ENCODE data around the gene GK2. TPM values are rescaled to one million over a fixed set of nuclear protein-coding genes. Genes with fewer than 3 reads are reported as not detected.

Gene GK2
- polyA plus RNA-seq, 1 of the 3 experiments (the other 2 are of a cell fraction), result not detected

GRCh38 chr4:79445371-79445781, 37.3 kb upstream of the GK2 start:
- TF ChIP-seq USF2 (IDR thresholded peaks at IDR 0.05; ENCODE audit: borderline replicate concordance, low read depth, low read length), result no peak
- TF ChIP-seq CTCF (IDR thresholded peaks at IDR 0.05), result no peak
- no peak for TF ChIP-seq POLR2AphosphoS5 (IDR thresholded peaks at IDR 0.05; ENCODE audit: low read depth, low read length)
- TF ChIP-seq FOXJ3 (CRISPR knock-in tag; IDR thresholded peaks at IDR 0.05), result no peak
- no peak for TF ChIP-seq MEF2A (IDR thresholded peaks at IDR 0.05; ENCODE audit: borderline replicate concordance, low read depth)
- no peak for TF ChIP-seq MAX (IDR thresholded peaks at IDR 0.05; ENCODE audit: low read depth)
- TF ChIP-seq FOXM1 (IDR thresholded peaks at IDR 0.05; ENCODE audit: low read depth), result no peak
- TF ChIP-seq SIN3A (IDR thresholded peaks at IDR 0.05; ENCODE audit: borderline replicate concordance, low read depth, low read length), result no peak
- TF ChIP-seq EZH2phosphoT487 (IDR thresholded peaks at IDR 0.05; ENCODE audit: borderline replicate concordance, low read depth), result no peak
- TF ChIP-seq NFIC (IDR thresholded peaks at IDR 0.05; ENCODE audit: borderline replicate concordance), result no peak
- TF ChIP-seq NRF1 (IDR thresholded peaks at IDR 0.05; ENCODE audit: low read depth, low read length), result no peak
- TF ChIP-seq REST (IDR thresholded peaks at IDR 0.05; ENCODE audit: low read depth, low read length), result no peak
- TF ChIP-seq GATA2 (CRISPR knock-in tag; IDR thresholded peaks at IDR 0.05), result no peak
- no peak for TF ChIP-seq TAF1 (IDR thresholded peaks at IDR 0.05; ENCODE audit: borderline replicate concordance, low read depth, low read length)
- TF ChIP-seq YY1 (IDR thresholded peaks at IDR 0.05; ENCODE audit: low read depth), result no peak
- TF ChIP-seq FOSL2 (IDR thresholded peaks at IDR 0.05; ENCODE audit: borderline replicate concordance, low read depth), result no peak
- TF ChIP-seq RCOR1 (IDR thresholded peaks at IDR 0.05; ENCODE audit: low read length), result no peak
- no peak for TF ChIP-seq RAD21 (IDR thresholded peaks at IDR 0.05; ENCODE audit: low read length)
- TF ChIP-seq IRF3 (IDR thresholded peaks at IDR 0.05; ENCODE audit: low read depth, low read length), result no peak
- no peak for TF ChIP-seq RXRA (IDR thresholded peaks at IDR 0.05; ENCODE audit: borderline replicate concordance, low read depth)
- Histone ChIP-seq H3K27me3 (ENCODE audit: insufficient read depth) (no peaks in the 10 kb centered on the region), H3K9me3 (no peaks in the 10 kb centered on the region; the same call in 1 of the 2 replicates), H3K79me2 (ENCODE audit: insufficient read depth) (no peaks in the 10 kb centered on the region), H3F3A (replicated peaks; ENCODE audit: insufficient read depth) (no peaks in the 10 kb centered on the region), H3K9ac (no peak overlapping the region), H3K4me3 (ENCODE audit: low read depth in 2 of 2, low read length in 1 of 2) (no peak overlapping the region), H3K36me3 (replicated peaks in 1 of 2; ENCODE audit: control insufficient read depth in 1 of 2, insufficient read depth in 2 of 2, low read length in 1 of 2) (no peaks in the 10 kb centered on the region), H4K20me1 (ENCODE audit: insufficient read depth) (no peaks in the 10 kb centered on the region), H3K27ac (ENCODE audit: low read depth in 2 of 2, low read length in 1 of 2) (no peak overlapping the region), H3K4me1 (ENCODE audit: control insufficient read depth in 1 of 2, insufficient read depth in 2 of 2, low read depth in 1 of 2, low read length in 1 of 2) (peaks cover 0 to 2% of the 10 kb centered on the region in 2 experiments; a peak in 2 of 4 replicates), H3K9me2 (no peaks in the 10 kb centered on the region), H2AFZ (ENCODE audit: low read depth) (no peak overlapping the region), H3K4me2 (no peak overlapping the region)
- no peak for DNase-seq
- ChIA-PET POLR2A (no interaction called here), CTCF (interaction anchor here (0.6 to 1.3 kb wide), 2 partner anchors 15 to 18 kb away, joined by 3 to 5 read pairs; no protein-coding TSS in a partner anchor)
- 50% methylated on average over 5 of the region's 5 CpGs for WGBS (ENCODE audit: low lambda C conversion rate)
